ENCODE measurements around the gene NPPC.
A peak's percentile ranks its signal among the peaks of the same experiment; 100 is the strongest.

Gene NPPC

DNA sequence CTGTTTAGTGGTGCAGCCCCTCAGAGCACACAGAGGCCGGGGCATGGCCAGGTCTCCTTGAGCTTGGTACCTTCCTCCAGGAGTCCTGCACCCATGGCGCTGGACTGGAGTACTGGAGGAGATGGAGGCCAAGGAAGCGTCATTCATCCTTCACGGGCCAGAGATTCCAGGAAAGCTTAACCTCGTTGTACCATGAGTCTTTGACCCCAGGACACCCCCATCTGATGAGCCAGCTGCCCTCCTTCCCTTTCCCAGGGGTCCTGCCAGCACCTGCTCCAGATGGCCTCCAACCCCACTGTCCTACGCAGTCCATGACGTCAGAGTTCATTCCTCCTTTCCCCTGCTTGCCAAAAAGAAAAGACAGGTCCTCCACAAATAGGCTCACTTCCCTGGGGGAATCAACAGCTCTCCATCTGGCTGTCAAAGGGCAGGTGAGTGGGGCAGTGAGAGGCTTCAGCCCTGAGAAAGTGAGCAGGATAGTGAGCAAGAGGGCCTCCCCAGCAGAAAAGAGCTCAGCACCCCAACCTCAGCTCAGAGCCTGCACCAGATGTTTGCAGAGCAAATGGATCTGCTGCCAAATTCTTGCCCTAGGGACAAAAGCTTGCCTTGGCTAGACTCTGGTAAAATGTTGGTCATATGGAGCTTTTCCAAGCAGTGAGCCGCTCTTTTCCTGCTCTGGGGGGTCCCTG is 4.5 kb upstream of the NPPC start:
- no peak for DNase-seq
- TF ChIP-seq GATA1 (IDR thresholded peaks at IDR 0.05; ENCODE audit: low read depth, low read length) (no peak), POLR2A (IDR thresholded peaks at IDR 0.05; ENCODE audit: low read length) (no peak)

GRCh38 chr2:231929961-231930592 is 3.9 kb upstream of the NPPC start:
- peak; percentile 29 to 32 for DNase-seq
- no peak for TF ChIP-seq GATA1 (IDR thresholded peaks at IDR 0.05; ENCODE audit: low read depth, low read length)
- no peak for TF ChIP-seq POLR2A (IDR thresholded peaks at IDR 0.05; ENCODE audit: low read length)

DNA sequence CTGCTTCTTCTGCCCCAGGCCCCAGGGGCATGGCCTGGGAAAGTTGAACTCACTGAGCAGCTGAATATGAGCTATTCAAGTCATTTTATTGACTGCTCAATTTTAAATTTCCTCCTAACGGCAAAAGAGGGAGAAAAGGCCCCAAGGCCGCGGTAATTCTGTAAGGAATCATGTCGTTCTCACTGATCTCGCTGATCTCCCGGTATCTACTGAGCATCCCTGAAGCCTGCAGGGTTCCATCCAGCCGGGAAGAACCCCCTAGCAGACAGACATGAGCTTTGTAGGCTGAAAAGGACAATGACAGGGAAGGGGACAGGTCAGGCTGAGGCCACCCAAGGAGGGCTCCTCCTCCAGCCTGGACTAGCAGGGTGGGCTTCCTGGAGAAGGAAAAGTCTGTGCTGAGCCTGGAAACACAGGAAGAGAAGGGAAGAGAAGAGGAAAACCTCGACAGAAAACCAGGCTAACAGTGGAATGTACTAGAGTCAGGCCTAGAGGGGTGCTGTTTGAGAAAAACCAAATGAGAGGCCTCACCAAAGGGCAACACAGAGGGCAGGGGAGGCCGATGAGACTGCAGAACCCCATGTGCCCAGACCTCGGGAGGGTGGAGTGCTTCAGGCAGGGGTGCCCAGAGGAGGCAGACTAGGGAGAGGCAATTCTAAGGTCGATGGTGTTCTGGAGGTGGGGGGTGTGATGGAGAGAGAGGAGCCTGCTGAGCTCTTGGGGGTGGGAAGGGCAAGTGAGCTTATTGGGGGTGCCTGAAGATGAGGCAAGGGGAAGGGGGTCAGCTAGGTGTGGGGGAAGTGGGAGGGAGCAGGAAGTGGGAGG is 2.9 kb upstream of the NPPC start:
- no peak for TF ChIP-seq GATA1 (IDR thresholded peaks at IDR 0.05; ENCODE audit: low read depth, low read length)
- no peak for TF ChIP-seq POLR2A (IDR thresholded peaks at IDR 0.05; ENCODE audit: low read length)
- DNase-seq = no peak

GRCh38 chr2:231928481-231928880 is 2.3 kb upstream of the NPPC start:
- no peak for DNase-seq
- TF ChIP-seq GATA1 (IDR thresholded peaks at IDR 0.05; ENCODE audit: low read depth, low read length) (no peak), POLR2A (IDR thresholded peaks at IDR 0.05; ENCODE audit: low read length) (no peak)

GRCh38 chr2:231927566-231927890 is 1.3 kb upstream of the NPPC start:
- no peak for DNase-seq
- no peak for TF ChIP-seq POLR2A (IDR thresholded peaks at IDR 0.05; ENCODE audit: low read length)
- TF ChIP-seq GATA1 (IDR thresholded peaks at IDR 0.05; ENCODE audit: low read depth, low read length) = no peak

GRCh38 chr2:231926761-231927565 is 767 bp upstream of the NPPC start:
- no peak for TF ChIP-seq POLR2A (IDR thresholded peaks at IDR 0.05; ENCODE audit: low read length)
- TF ChIP-seq GATA1 (IDR thresholded peaks at IDR 0.05; ENCODE audit: low read depth, low read length) = no peak
- DNase-seq = peak; percentile 40 to 41

DNA sequence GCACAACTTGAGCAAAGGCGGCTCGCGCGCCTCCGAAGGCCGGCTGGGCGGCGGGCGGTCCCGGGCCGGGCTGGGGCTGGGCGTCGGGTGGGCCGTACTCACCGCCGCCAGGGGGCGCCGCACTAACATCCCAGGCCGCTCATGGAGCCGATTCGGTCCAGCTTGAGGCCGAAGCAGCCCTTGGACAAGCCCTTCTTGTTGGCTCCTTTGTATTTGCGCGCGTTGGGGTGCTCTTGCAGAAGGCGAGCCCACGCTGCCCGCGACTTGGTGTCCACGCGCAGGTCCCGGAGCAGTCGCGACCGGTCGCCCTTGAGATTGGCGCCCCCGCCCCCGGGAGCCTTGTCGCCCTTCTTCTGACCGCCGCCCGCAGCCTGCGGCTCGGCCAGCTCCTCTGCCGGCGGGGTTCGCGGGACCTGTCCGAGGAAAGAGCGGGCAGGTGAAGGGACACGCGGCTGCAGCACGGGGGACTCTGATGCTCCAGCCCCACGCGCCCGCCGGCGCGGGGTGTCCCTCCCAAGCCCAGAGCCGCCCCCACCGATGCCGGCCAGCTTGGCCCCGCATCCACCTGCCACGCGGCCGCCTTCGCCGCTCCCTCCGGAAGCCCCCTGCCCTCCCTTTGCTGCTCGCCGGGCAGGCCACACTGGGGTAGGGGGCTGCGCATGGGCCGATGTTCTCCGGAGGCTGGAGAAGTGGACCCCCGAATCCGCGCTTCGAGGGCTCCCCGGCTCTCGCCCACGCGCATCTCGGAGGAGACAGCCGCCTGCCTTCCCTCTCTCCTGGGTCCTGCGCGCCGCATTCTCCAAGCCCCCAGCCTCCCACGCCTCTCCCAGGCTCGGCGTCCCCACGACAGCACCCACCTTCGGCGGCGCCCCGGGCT is 655 bp downstream of the NPPC start:
- peak; percentile 83 to 88 for DNase-seq
- TF ChIP-seq GATA1 (IDR thresholded peaks at IDR 0.05; ENCODE audit: low read depth, low read length) (no peak), POLR2A (IDR thresholded peaks at IDR 0.05; ENCODE audit: low read length) (no peak)

GRCh38 chr2:231924889-231925275 is 1.3 kb downstream of the NPPC start:
- no peak for DNase-seq
- TF ChIP-seq POLR2A (IDR thresholded peaks at IDR 0.05; ENCODE audit: low read length) (no peak), GATA1 (IDR thresholded peaks at IDR 0.05; ENCODE audit: low read depth, low read length) (no peak)

- DNase-seq = no peak
- no peak for TF ChIP-seq POLR2A (IDR thresholded peaks at IDR 0.05; ENCODE audit: low read length)
- no peak for TF ChIP-seq GATA1 (IDR thresholded peaks at IDR 0.05; ENCODE audit: low read depth, low read length)
These were observed 2.0 kb downstream of the NPPC start for GRCh38 chr2:231923951-231924888.

- no peak for TF ChIP-seq POLR2A (IDR thresholded peaks at IDR 0.05; ENCODE audit: low read length)
- no peak for DNase-seq
These were observed 3.2 kb downstream of the NPPC start for GRCh38 chr2:231923010-231923344.

- TF ChIP-seq GATA1 (IDR thresholded peaks at IDR 0.05; ENCODE audit: low read depth, low read length) (no peak), POLR2A (IDR thresholded peaks at IDR 0.05; ENCODE audit: low read length) (no peak)
- no peak for DNase-seq
These were observed 3.7 kb downstream of the NPPC start for GRCh38 chr2:231922311-231923009.

- TF ChIP-seq GATA1 (IDR thresholded peaks at IDR 0.05; ENCODE audit: low read depth, low read length) = no peak
- TF ChIP-seq POLR2A (IDR thresholded peaks at IDR 0.05; ENCODE audit: low read length) = no peak
- DNase-seq = no peak
These were observed 5.4 kb downstream of the NPPC start for GRCh38 chr2:231920795-231921194.

All from erythroblast (primary cell).